EL (cell line): ENCODE data around the gene DNM3.
"Not testable (repeated sequence)": the region's sequence is repeated elsewhere in the genome, so short reads cannot be mapped to it uniquely, and the experiment has no call there.

Experiments
- DNase-seq: peaks from one replicate; pipeline ENCODE4 v3.0.0-alpha.2; 2016

The DNM3 gene

GRCh38 chr1:172298141-172298540 is 456.8 kb downstream of the DNM3 start:
- DNase-seq, result no peak

- no peak for DNase-seq
Measured at GRCh38 chr1:172298911-172299310, 457.6 kb downstream of the DNM3 start.

- DNase-seq, result no peak
Measured at GRCh38 chr1:172299515-172299914, 458.2 kb downstream of the DNM3 start.

GRCh38 chr1:172307508-172307907 is 466.2 kb downstream of the DNM3 start:
- not testable (repeated sequence) for DNase-seq

GRCh38 chr1:172308142-172308541 is 466.8 kb downstream of the DNM3 start:
- no peak for DNase-seq

- DNase-seq, result no peak
Measured at GRCh38 chr1:172308577-172308976, 467.3 kb downstream of the DNM3 start.

- DNase-seq, result peak; percentile 69
Measured at GRCh38 chr1:172320733-172321132, 479.4 kb downstream of the DNM3 start.

GRCh38 chr1:172321451-172321850 is 480.2 kb downstream of the DNM3 start:
- peak; percentile 37 for DNase-seq

- peak; percentile 96 for DNase-seq
Measured at GRCh38 chr1:172322219-172323061, 481.1 kb downstream of the DNM3 start.

GRCh38 chr1:172323686-172324085 is 482.4 kb downstream of the DNM3 start:
- no peak for DNase-seq

- no peak for DNase-seq
Measured at GRCh38 chr1:172324086-172324485, 482.8 kb downstream of the DNM3 start.

- no peak for DNase-seq
Measured at GRCh38 chr1:172324761-172325160, 483.5 kb downstream of the DNM3 start.

- peak; percentile 47 for DNase-seq
Measured at GRCh38 chr1:172325531-172325930, 484.2 kb downstream of the DNM3 start.

- DNase-seq, result no peak
Measured at GRCh38 chr1:172326136-172326535, 484.8 kb downstream of the DNM3 start.

GRCh38 chr1:172328266-172328665 is 487.0 kb downstream of the DNM3 start:
- DNase-seq, result no peak

- DNase-seq, result no peak
Measured at GRCh38 chr1:172332230-172332629, 490.9 kb downstream of the DNM3 start.

- no peak for DNase-seq
Measured at GRCh38 chr1:172335377-172335776, 494.1 kb downstream of the DNM3 start.

- no peak for DNase-seq
Measured at GRCh38 chr1:172338295-172338735, 497.0 kb downstream of the DNM3 start.

- no peak for DNase-seq
Measured at GRCh38 chr1:172339842-172340241, 498.5 kb downstream of the DNM3 start.

GRCh38 chr1:172340520-172340919 is 499.2 kb downstream of the DNM3 start:
- no peak for DNase-seq

- DNase-seq, result no peak
Measured at GRCh38 chr1:172341697-172342096, 500.4 kb downstream of the DNM3 start.

GRCh38 chr1:172342584-172343239 is 501.4 kb downstream of the DNM3 start:
- DNase-seq, result no peak

- peak; percentile 86 for DNase-seq
Measured at GRCh38 chr1:172343240-172344160, 502.2 kb downstream of the DNM3 start.
